GM21786 (cell line): ENCODE measurements around the gene NGF.
"Not testable (repeated sequence)": the region's sequence is repeated elsewhere in the genome, so short reads cannot be mapped to it uniquely, and the experiment has no call there.

Experiments used
- ATAC-seq: cut with Tn5 transposase; IDR thresholded peaks from one replicate; pipeline ENCODE4 v1.9.1; 2021; ENCODE audit not compliant: unreplicated experiment

Gene NGF

DNA sequence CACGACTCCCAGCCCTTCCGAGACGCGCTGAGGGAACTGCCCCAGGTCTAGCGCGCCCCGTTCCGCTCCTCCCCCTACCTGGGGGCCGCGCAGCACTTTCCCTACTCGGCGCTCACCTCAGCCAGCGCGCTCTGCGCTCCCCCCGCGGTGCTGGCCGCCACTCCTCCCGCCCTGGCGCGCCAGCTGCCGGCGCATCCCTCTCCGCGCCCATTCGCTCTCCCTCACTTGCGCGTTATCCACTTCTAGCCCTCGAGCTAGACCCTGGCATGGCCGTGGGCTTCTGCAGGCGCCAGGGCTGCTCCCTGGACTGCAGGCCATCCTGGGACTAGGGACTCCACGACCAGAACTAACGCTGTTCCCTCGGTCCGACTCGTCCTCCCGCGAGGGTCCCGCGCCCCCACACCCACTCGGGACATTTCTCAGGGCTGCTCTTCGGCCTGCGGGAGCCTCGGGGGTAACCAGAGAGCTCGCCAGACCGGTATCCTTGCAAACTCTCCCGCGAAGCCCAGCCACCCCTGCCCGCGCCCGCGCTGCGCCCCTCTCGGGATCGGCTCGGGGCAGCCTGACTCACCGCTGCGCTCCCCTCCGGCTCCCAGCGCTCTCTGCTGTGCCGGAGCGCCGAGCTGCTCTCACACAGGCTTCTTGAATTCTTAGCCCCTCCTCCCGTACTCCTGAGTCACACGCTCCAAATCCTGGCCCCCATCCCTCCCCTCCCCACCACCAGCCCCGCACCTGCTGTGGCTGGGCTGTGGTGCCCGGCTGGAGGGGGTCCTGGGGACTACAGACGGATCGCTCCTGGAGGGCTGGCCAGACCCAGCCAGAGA, at the start of gene NGF:
Gene NGF (minus strand): TSS at position 617 of the 824 bp plus-strand sequence. CDS start 51,454 bp downstream, outside the sequence.
- ATAC-seq = no peak

DNA sequence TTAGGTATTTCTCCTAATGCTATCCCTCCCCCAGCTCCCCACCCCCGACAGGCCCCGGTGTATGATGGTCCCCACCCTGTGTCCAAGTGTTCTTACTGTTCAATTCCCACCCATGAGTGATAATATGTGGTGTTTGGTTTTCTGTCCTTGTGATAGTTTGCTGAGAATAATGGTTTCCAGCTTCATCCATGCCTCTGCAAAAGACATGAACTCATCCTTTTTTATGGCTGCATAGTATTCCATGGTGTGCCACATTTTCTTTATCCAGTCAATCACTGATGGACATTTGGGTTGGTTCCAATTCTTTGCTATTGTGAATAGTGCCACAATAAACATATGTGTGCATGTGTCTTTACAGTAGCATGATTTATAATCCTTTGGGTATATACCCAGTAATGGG, 45.4 kb upstream of the NGF start:
- ATAC-seq = not testable (repeated sequence)

DNA sequence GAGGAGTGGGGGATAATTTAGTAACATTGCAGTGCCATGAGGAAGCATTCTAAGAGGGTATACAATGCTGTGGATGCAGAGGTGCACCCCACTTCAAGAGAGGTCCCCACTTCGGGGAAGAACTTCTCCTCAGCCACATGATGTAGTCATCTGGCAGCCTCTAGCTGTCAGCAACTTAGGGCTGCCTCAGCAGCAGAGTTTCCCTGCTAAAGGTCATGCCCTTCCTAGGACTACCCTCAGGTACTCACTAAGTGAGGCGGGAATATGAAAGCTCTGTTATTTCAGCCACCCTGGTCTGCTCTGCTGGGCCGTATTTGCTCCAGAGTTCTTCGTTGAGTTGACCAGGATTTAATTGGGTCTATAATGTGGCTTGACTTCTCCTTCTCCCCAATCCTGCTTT, 41.9 kb upstream of the NGF start:
- no peak for ATAC-seq

DNA sequence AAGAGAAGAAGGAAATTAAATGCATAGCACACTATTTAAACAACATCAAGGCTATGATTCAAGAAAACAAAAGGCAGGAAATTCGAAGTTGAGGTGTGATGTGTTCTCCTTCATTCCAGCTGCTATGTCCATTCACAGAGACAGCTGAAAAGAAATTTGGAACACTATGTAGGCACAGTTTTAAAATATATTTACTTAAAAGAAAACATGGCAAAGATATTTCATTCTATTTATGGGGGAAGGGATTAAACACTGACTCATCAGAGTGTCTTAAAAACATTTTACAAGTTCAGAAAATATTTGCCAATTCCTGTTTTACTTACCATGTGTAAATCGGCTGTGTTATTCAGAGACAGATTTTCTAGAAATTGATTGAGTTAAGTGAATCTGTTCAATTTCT, 39.4 kb upstream of the NGF start:
- ATAC-seq = no peak

DNA sequence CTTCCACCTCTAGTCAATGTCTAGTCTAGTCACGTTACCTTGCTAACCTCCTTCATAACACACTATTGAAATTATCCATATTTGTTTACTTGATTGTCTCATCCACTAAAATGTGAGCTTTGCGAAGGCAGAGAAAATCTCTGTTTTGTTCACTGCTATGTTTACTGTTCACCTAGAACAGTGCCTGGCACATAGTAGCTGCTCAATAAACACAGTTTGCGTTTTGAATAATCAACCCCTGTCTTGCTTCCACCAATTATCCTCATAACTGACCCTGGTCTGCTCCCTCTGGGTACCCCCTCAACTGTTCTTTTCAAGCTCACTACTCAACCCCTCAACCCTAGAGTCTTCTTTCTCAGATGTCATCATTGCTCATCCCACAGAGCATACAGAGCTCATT, 36.5 kb upstream of the NGF start:
- ATAC-seq = no peak

DNA sequence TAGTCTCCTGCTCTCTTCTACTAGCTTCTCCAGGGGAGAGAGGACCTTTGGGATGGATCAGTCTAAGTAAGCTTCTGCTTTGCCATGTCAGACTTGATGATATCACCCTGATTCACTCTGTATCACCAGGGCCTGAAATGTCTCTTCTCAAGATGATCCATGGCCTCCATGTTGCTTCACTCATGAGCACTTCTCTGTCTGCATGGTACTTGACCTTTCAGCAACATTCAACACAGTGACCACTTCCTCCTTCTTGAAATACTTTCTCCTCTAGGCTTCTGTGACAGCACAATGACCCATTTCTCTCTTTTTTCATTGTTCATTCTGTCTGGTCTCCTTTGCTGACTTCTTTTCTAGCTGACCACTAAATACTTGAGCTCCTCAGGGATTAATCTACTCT, 35.3 kb upstream of the NGF start:
- ATAC-seq = no peak

DNA sequence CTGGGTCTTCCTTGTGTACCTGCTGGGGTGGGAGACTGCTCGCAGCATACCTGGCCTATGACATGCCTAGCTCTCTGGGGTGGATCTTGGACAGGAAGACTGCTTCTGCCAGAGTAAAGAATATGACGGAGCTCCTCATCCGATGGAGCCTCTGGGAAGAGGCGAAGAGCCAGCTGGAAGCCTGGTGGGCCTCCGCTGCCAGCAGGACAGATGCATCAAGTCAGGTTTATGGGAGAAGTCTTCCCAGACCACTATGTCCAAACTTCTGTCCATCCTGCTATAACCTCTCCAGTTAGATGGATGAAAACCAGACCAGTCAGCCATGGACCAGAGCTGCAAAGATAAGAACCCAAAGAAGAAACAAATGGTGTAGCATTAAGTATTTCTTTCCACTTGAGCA, 27.7 kb upstream of the NGF start:
- ATAC-seq = no peak

DNA sequence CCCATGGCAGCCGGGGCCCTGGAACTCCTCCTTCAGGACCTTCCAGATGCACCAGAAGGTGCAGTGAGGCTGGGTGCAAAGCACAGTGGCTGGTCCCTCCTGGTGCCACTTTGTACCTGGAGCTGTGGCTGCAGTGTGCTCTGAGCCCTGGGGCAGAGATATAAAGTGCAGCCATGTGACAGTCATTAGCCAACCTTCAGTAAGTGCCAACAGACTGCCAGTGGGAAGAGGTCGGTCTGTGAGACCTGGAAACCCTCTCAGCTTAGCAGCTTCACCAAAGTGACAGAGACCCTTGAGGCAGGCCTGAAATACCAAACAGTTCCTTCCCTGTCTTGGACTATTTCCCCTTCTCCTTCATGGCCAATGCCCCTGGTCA, 26.7 kb upstream of the NGF start:
- ATAC-seq = no peak

DNA sequence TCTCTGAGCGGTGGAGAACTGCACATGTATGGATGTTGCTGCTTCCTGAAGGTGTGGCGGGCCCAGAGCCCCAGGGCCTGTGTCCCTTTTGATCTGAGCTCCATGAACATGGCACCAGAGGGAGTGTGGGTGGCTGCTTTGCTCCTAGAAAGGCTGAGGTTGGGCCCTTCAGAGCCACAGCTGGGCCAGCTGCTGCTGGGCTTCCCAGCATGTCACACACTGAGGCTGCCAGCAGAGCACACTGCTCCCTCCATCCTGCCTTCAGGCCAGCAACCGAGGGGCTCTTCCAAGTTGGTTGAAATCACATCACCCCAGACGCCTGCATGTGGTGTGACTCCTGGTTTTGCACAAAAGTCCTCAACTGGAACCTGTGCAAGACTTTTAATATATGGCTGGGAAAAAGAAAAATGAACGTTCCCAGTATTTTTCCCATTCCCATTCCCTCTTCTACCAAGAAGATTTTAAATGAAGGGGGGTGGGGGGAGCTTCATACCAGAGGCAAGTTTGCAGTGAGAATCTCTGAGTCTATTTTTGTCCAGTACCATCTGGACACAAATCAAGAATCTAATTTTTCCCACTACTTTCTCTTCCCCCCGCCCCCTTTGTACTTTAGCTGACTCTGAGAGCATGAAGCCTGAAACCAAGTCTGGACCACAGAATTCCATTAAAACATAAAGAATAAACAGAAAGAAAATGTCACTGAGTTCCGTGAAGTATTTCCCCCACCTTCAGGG, 26.2 kb upstream of the NGF start:
- no peak for ATAC-seq

DNA sequence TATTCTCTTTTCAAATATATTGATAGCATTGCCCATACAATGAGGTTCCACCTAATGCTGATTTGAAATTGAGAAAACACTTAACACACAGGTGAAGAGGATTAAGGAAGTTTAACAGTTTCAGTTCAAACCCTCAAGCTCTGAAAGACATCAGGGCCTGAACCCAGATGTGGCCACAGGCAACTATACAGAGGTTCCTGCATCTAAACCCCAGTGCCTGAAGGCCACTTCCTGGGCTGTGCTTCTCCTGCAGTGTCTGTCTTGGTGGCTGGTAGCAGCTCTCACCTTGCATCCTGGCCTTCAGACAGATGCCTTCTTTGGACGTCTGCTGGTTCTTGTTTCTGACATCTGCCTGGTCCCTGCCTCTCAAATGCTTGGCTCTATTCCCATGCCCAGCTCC, 25.1 kb upstream of the NGF start:
- no peak for ATAC-seq

DNA sequence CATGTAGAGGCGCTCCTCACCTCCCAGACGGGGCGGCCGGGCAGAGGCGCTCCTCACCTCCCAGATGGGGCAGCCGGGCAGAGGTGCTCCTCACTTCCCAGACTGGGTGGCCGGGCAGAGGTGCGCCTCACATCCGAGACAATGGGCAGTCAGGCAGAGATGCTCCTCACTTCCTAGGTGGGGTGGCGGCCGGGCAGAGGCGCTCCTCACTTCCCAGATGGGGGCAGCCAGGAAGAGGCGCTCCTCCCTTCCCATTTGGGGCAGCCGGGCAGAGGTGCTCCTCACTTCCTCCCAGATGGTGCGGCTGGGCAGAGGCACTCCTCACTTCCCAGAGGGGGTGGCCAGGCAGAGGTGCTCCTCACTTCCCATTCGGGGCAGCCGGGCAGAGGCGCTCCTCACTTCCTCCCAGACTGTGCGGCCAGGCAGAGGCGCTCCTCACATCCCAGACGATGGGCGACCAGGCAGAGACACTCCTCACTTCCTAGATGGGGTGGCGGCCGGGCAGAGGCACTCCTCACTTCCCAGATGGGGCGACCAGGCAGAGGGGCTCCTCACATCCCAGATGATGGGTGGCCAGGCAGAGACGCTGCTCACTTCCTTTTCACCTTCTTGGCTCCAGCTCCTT, 22.6 kb upstream of the NGF start:
- ATAC-seq = not testable (repeated sequence)

DNA sequence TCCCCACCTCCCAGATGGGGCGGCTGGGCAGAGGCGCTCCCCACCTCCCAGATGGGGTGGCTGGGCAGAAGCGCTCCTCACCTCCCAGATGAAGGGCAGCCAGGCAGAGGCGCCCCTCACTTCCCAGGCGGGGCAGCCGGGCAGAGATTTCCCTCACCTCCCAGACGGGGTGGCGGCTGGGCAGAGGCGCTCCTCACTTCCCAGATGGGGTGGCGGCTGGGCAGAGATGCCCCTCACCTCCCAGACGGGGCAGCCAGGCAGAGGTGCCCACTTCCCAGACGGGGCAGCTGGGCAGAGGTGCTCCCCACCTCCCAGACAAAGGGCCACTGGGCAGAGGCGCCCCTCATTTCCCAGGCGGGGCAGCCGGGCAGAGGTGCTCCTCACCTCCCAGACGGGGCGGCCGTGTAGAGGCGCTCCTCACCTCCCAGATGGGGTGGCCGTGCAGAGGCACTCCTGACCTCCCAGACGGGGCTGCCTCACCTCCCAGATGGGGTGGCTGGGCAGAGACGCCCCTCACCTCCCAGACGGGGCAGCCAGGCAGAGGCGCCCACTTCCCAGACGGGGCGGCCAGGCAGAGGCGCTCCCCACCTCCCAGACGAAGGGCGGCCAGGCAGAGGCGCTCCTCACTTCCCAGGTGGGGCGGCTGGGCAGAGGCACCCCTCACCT, 21.9 kb upstream of the NGF start:
- ATAC-seq = not testable (repeated sequence)

DNA sequence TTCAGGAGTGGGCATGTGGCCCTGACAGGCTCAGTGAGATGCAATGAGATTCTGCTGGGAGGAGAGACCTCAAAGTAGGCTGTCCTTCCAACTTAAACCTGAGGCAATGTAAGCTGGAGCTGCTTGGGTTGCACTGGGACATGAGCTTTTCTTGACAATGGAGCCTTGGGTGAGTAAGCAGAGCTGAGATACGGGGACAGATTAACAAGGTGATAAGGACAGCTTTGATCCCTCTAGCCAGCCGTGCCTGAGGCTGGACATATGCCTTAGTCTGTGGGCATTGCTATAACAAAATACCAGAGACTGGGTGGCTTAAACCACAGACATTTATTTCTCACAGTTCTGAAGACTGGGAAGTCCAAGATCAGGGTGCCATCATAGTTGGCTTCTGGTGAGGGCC, 18.3 kb upstream of the NGF start:
- no peak for ATAC-seq

DNA sequence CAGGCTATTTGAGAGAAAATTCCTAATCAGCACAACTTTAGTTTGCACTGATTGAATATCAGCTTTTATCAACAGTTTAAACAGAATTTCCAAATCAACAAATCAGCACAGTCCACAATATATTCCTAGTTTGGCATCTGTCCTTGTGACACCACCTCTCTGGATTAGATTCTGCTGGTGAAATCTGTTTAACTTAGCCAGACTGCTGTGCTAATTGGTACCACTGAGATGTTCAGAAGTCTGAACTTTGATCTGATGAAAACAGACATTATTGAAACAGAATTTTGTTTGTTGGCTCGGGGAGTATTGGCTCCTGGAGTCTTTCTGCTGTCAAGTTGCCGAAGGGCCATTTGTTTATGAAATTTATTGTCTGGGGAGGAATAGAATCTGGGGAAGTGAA, 17.0 kb upstream of the NGF start:
- no peak for ATAC-seq

DNA sequence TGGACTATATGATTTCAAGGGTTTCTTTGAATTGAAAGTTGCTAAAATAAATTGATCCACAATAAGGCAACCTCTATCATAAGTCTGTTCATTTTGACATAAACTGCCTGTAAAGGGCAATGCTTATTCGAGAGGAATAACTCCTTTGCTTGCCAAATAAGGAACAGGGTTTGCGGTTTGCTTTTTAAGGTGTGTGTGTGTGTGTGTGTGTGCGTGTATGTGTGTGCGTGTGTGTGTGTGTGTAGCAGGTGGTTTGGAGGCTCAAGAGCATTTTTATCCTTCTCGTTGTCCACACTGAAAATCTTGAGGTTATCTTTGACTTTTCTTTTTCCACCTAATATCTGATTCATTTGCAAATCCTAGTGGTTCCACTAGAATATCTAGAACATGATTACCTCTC, 13.1 kb upstream of the NGF start:
- no peak for ATAC-seq

DNA sequence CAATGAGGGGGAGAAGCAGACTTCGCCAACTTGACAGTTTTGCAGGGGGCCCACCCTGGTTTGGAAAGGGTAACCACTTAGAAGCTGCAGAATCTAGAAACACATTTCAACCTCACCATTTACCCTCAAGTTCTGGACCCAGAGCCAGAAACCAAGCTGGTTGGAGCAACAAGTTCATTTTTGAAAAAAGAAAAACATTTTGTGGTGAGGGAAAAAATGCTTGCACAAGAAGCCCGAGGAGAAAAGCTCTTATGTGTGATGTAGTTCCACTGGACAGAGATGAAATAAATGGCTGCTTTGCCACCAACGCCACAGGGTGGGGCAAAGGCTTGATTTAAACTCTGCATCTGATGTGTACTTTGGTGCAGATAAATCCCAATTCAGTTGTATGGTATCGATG, 10.6 kb upstream of the NGF start:
- ATAC-seq = no peak

DNA sequence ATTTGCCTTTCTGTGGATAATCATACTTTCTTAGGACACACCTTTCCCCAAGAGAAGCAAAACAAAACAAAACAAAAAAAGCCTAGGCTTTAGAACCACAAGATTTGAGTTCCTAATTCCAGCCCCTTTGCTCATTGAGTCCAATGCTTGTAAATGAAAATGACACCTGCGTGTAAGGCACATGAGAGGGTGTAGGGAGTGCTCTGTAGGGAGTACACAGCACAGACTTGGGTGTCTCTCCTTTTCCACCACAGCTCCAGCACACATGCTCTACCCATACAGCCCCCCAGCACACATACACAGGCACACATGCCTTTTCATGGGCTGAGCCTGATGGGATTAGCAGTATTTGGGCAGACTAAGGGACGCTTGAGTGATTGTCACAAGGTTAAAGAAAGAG, 9.2 kb upstream of the NGF start:
- ATAC-seq = no peak

DNA sequence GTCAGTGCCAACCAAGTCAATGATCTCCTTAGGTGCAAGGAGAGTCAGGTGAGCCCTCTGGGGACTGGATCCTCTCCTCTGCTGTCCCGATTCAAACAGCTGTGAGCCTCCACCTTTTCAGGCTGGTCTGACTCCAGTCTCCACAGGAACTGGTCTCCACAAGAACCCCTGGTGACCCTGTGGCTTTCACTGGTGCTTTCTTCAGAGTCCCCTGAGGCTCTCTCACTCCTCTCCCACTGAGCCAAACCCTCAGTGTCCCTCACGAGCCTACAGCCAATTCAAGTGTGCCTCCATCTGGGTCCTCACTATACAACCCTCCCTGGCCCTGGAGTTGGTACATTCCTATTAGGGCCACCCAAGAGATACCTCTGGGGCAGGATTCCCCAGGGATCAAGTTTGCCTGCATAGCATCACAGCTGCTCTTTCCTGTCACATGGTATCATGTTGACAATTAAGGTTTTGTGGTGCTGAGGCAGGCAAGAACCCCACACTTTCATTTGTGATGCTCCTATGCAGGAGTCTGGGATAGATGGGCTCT, 5.2 kb upstream of the NGF start:
- no peak for ATAC-seq

DNA sequence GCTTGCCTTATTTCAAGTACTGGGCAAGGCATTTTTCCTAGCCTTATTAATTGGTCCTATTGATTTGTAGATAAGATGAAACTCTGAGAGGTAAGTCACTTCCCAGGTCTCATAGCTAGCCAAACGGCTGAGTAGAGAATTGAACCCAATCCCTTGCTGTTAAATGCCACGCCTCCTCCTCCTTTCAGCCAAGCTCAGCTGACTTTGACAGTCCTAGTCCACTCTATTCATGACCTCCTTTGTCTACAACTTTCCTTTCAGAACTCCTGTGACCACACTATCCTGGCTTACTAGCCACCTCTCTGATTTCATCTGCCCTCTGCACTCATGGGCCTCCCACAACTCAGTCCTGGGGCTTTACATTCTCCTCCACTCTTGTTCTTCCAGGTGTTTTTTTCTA, 3.9 kb upstream of the NGF start:
- no peak for ATAC-seq

DNA sequence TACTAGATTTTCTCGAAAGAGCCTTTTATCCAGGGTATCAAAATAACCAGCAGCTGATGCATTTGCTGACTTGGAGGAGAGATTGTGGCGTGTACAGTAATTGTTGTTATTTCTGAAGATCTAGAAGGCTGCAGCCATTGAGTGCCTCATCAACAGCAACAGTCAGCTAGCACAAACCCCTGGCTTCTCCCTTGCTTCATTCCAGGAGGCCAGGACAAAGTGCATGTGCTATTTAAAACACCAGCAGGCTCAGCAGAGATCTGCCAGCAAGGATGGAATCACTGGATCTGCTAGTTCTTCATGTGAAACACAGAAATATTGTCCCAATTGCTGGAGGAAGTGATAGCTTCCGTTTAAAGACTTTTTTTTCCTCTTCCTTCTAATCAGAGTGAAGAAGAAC, 2.8 kb upstream of the NGF start:
- no peak for ATAC-seq

DNA sequence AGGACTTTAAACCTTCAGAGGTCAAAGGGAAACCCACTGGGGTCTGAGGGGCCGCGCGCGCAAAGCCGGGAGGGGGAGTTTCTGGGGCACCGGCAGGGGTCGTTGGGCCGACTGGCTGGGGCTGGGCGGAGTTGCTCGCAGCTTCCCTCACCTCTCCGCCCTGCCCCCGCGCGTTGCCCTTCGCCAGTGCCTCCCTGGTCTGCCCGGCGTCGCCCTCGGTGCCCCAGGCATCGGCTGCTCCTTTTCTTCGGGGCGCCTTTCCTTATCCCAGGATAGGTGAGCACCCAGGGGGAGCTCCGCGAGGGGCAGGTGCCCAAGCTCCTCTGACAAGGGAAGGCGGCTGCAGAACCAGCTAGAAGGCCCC, 390 bp upstream of the NGF start:
- no peak for ATAC-seq

DNA sequence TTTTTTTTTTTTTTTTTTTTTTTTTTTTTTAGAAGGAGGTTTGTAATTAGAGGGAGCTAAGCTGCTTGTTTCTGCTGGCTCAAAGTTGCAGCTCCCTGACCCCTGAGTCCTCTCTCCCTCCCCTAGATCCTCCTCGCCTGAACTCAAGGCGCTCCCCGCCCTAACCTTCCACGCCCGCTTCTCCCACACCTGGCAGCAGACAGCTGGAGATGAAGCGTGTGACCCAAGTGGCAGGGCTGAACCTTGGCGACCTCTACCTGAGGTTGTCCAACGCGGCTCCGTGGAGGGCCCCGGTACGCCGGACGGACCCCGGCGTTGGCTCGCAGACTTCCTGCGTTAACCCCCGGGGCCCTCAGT, 795 bp downstream of the NGF start:
- ATAC-seq = no peak
